Esophagus muscularis mucosa (tissue), 4 donors: ENCODE measurements around the gene TRIM27. TPM values are rescaled to one million over a fixed set of nuclear protein-coding genes. Genes with fewer than 3 reads are reported as not detected.
"Not testable (repeated sequence)": the region's sequence is repeated elsewhere in the genome, so short reads cannot be mapped to it uniquely, and the experiment has no call there.

Source experiments
- DNase-seq: peaks from one replicate; pipeline ENCODE4 v3.0.0-alpha.2; 2017; ENCODE audit errors: extremely low spot score
- H3K27ac ChIP-seq, 4 donors: fragments of 200-600 bp; sonication (generic); replicated peaks in 1 of 4; 1 replicate in 3 of 4; 2 replicates in 1 of 4; pipeline ENCODE4 v1.5.1; 2016 to 2019; ENCODE audit warnings: mild to moderate bottlenecking in 1 of 4
- H3K27me3 ChIP-seq, 4 donors: fragments of 200-600 bp; sonication (generic); one replicate each; pipeline versions ENCODE4 v1.5.1 to v1.6.0; 2016 to 2019
- H3K36me3 ChIP-seq, 4 donors: fragments of 200-600 bp; sonication (generic); one replicate each; pipeline ENCODE4 v1.5.1; 2016 to 2019
- H3K4me1 ChIP-seq, 4 donors: fragments of 200-600 bp; sonication (generic); one replicate each; pipeline ENCODE4 v1.5.1; 2016 to 2019
- H3K4me3 ChIP-seq, 4 donors: fragments of 200-600 bp; sonication (generic); 1 replicate in 2 of 4; 2 replicates in 2 of 4; pipeline ENCODE4 v1.5.1; 2016 to 2019; ENCODE audit warnings: mild to moderate bottlenecking in 4 of 4, moderate library complexity in 1 of 4
- H3K9me3 ChIP-seq, 4 donors: fragments of 200-600 bp; sonication (generic); 1 replicate in 3 of 4; 2 replicates in 1 of 4; pipeline ENCODE4 v1.5.1; 2016 to 2019
- EP300 ChIP-seq: sonication (generic); formaldehyde crosslinking; IDR thresholded peaks from one replicate; pipeline ENCODE4 v1.6.1; 2017; ENCODE audit warnings: antibody characterized with exemption
- POLR2A ChIP-seq: fragments of 450-650 bp; IDR thresholded peaks from one replicate; pipeline ENCODE4 v1.6.1; 2017; ENCODE audit warnings: antibody characterized with exemption, moderate library complexity, mild to moderate bottlenecking, low read depth
- POLR2AphosphoS5 ChIP-seq, 2 donors: sonication (generic); formaldehyde crosslinking; IDR thresholded peaks; one replicate each; pipeline ENCODE4 v1.6.1; 2017; ENCODE audit warnings: antibody characterized with exemption in 2 of 2
- WGBS: methylation state at CpG from one replicate; pipeline ENCODE4 v1.1.5; 2018; 5-methylcytosine and 5-hydroxymethylcytosine counted together
- intact Hi-C: fragments of 100-400 bp; cut with DNase I; formaldehyde crosslinking; loops from one replicate; pipeline ENCODE4 v1.15.1; 2023
- total RNA-seq, 4 donors: library from RNA; depleted of rRNA; stranded (reverse); fragments of >200 nt; gene quantifications; one replicate each; pipeline versions ENCODE4 v1.1.0 to v1.2.1, GENCODE V29; 2016
- TF ChIP-seq, protein P1 (sequence below), 3 experiments: fragments of 200-600 bp in 2 of 3; fragments of 450-650 bp in 1 of 3; sonication (generic) in 2 of 3; IDR thresholded peaks; one replicate each; pipeline ENCODE4 v1.5.1; 2017 to 2019; ENCODE audit warnings: antibody characterized with exemption in 3 of 3, mild to moderate bottlenecking in 2 of 3, moderate library complexity in 1 of 3

TRIM27 gene, protein sequence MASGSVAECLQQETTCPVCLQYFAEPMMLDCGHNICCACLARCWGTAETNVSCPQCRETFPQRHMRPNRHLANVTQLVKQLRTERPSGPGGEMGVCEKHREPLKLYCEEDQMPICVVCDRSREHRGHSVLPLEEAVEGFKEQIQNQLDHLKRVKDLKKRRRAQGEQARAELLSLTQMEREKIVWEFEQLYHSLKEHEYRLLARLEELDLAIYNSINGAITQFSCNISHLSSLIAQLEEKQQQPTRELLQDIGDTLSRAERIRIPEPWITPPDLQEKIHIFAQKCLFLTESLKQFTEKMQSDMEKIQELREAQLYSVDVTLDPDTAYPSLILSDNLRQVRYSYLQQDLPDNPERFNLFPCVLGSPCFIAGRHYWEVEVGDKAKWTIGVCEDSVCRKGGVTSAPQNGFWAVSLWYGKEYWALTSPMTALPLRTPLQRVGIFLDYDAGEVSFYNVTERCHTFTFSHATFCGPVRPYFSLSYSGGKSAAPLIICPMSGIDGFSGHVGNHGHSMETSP
- total RNA-seq: 10 to 100 TPM; 31.1 to 42.2 (median 36.0) TPM

GRCh38 chr6:28923318-28924102 lies at the start of gene TRIM27:
Gene TRIM27, minus strand, starts transcription at chr6:28923985. Its CDS starts 353 bp downstream, at chr6:28923632.
- H3K36me3 ChIP-seq: peaks cover 24 to 33% (median 30%) of the 10 kb centered on the region in 4 donors
- DNase-seq: peak; percentile 97
- peak within 1 kb of the TSS; percentile 73 to 96 (median 84) for H3K4me3 ChIP-seq
- H3K4me1 ChIP-seq: peaks cover 18 to 38% (median 28%) of the 10 kb centered on the region in 4 donors
- WGBS: 0% methylated on average over 2 of the region's 89 CpGs
- H3K27ac ChIP-seq: peak within 1 kb of the TSS; percentile 84 to 98 (median 96)
- no peaks in the 10 kb centered on the region for H3K27me3 ChIP-seq
- H3K9me3 ChIP-seq: no peaks in the 10 kb centered on the region
- intact Hi-C loops: loop anchor here (2.0 to 5.0 kb wide), 2 partner anchors 27 to 94 kb away; no protein-coding TSS in a partner anchor
- TF ChIP-seq, protein P1, sequence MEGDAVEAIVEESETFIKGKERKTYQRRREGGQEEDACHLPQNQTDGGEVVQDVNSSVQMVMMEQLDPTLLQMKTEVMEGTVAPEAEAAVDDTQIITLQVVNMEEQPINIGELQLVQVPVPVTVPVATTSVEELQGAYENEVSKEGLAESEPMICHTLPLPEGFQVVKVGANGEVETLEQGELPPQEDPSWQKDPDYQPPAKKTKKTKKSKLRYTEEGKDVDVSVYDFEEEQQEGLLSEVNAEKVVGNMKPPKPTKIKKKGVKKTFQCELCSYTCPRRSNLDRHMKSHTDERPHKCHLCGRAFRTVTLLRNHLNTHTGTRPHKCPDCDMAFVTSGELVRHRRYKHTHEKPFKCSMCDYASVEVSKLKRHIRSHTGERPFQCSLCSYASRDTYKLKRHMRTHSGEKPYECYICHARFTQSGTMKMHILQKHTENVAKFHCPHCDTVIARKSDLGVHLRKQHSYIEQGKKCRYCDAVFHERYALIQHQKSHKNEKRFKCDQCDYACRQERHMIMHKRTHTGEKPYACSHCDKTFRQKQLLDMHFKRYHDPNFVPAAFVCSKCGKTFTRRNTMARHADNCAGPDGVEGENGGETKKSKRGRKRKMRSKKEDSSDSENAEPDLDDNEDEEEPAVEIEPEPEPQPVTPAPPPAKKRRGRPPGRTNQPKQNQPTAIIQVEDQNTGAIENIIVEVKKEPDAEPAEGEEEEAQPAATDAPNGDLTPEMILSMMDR (IDR thresholded peaks at IDR 0.05): no peak
- TF ChIP-seq POLR2AphosphoS5 (IDR thresholded peaks at IDR 0.05): peak; percentile 93 to 97
- TF ChIP-seq POLR2A: peak; percentile 65

- intact Hi-C loops, H3K4me3 ChIP-seq: not testable (repeated sequence)
- 90% methylated on average over 10 of the region's 21 CpGs for WGBS
These were observed 46.3 kb upstream of the TRIM27 start for GRCh38 chr6:28970056-28970455.

DNA sequence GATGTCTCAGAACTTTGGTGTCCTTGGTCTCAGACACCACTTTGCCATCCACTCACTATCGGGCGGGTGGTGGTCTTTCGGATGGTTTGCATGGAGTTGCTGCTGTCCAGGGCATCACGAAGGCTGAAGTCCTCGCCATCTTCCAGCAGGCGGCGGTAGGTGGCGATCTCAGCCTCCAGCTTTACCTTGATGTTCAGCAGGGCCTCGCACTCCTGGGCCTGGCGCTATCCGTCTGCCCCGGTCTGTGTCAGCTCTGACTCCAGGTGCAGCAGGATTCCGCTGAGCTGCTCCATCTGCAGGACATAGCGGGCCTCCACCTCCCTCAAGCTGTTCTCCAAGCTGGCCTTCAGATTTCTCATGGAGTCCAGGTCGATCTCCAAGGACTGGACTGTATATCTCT lies 45.3 kb upstream of the TRIM27 start:
- H3K4me3 ChIP-seq: no peak overlapping the region
- no peaks in the 10 kb centered on the region for H3K4me1 ChIP-seq
- TF ChIP-seq POLR2AphosphoS5 (IDR thresholded peaks at IDR 0.05) (no peak), POLR2A (no peak), EP300 (no peak)
- TF ChIP-seq, protein P1 (IDR thresholded peaks at IDR 0.05): no peak
- intact Hi-C loops: no loop called here
- H3K27ac ChIP-seq: no peak overlapping the region
- H3K27me3 ChIP-seq: peaks cover 0 to 13% (median 0%) of the 10 kb centered on the region in 4 donors
- no peak for DNase-seq
- H3K36me3 ChIP-seq: no peaks in the 10 kb centered on the region
- H3K9me3 ChIP-seq: peaks cover 0 to 10% (median 0%) of the 10 kb centered on the region in 4 donors
- 92% methylated on average over 12 of the region's 15 CpGs for WGBS

More at GRCh38 chr6:28970056-28970455, 46.3 kb upstream of the TRIM27 start:
- not testable (repeated sequence) for H3K4me1 ChIP-seq, H3K27ac ChIP-seq, H3K9me3 ChIP-seq, DNase-seq, H3K36me3 ChIP-seq
- H3K27me3 ChIP-seq: peaks cover 0 to 14% (median 0%) of the 10 kb centered on the region in 4 donors

GRCh38 chr6:28968476-28968875 lies 44.7 kb upstream of the TRIM27 start:
- DNase-seq: no peak
- TF ChIP-seq, protein P1 (IDR thresholded peaks at IDR 0.05): no peak
- TF ChIP-seq POLR2AphosphoS5 (IDR thresholded peaks at IDR 0.05) (no peak), POLR2A (no peak), EP300 (no peak)
- Histone ChIP-seq H3K27ac (no peak overlapping the region), H3K4me3 (no peak overlapping the region), H3K27me3 (peaks cover 0 to 6% (median 0%) of the 10 kb centered on the region in 4 donors), H3K36me3 (no peaks in the 10 kb centered on the region), H3K4me1 (no peaks in the 10 kb centered on the region), H3K9me3 (peaks cover 0 to 10% (median 0%) of the 10 kb centered on the region in 4 donors)
- intact Hi-C loops: no loop called here
- WGBS: 89% methylated on average over 4 of the region's 4 CpGs

DNA sequence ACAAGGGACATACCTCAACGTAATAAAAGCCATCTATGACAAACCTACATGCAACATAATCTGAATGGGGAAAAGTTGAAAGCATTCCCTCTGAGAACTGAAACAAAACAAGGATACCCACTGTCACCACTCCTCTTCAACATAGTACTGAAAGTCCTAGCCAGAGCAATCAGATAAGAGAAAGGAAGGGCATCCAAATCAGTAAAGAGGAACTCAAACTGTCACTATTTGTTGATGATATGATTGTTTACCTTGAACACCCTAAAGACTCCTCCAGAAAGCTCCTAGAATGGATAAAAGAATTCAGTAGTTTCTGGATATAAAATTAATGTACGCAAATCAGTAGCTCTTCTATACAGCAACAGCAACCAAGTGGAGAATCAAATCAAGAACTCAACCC lies 41.9 kb upstream of the TRIM27 start:
- no peaks in the 10 kb centered on the region for H3K4me1 ChIP-seq
- no peak for DNase-seq
- peaks cover 0 to 10% (median 0%) of the 10 kb centered on the region in 4 donors for H3K9me3 ChIP-seq
- H3K4me3 ChIP-seq: no peak overlapping the region
- TF ChIP-seq, protein P1 (IDR thresholded peaks at IDR 0.05): no peak
- TF ChIP-seq POLR2AphosphoS5 (IDR thresholded peaks at IDR 0.05) (no peak), POLR2A (no peak), EP300 (no peak)
- H3K36me3 ChIP-seq: no peaks in the 10 kb centered on the region
- H3K27me3 ChIP-seq: peaks cover 0 to 13% (median 0%) of the 10 kb centered on the region in 4 donors
- WGBS: 94% methylated on average over 2 of the region's 2 CpGs
- intact Hi-C loops: no loop called here
- H3K27ac ChIP-seq: no peak overlapping the region
